GM12878 (cell line): ENCODE measurements around the gene RARRES2. TPM values are rescaled to one million over a fixed set of nuclear protein-coding genes. Genes with fewer than 3 reads are reported as not detected.

Experiments
- ATAC-seq: fragments of 200-7000 bp; cut with Tn5 transposase; 3 replicates; pipeline ENCODE4 v1.9.1; 2020; ENCODE audit warnings: mild to moderate bottlenecking, moderate library complexity
- BruUV-seq: library from RNA; stranded (reverse); fragments of 400-500 nt; replicated peaks from 2 replicates; lab custom pipeline; 2021; lab: Mats Ljungman, UMichigan
- CTCF ChIA-PET: fragments of 300-600 bp; sonication (Branson Sonifier 250); formaldehyde crosslinking; extraction: SDS; loops from one replicate; lab custom pipeline; 2021; ENCODE audit warnings: inconsistent platforms; lab: Yijun Ruan, JAX
- POLR2A ChIA-PET: fragments of 350-600 bp; formaldehyde crosslinking; extraction: SDS; loops from one replicate; lab custom pipeline; 2021; ENCODE audit warnings: inconsistent platforms; lab: Charles Lee
- RAD21 ChIA-PET: fragments of 300-600 bp; sonication (Branson Sonifier 250); formaldehyde crosslinking; loops from one replicate; lab custom pipeline; 2023; ENCODE audit warnings: antibody characterized with exemption; ENCODE audit not compliant: unreplicated experiment; lab: Charles Lee
- SMC1A ChIA-PET: fragments of 300-600 bp; sonication (Branson Sonifier 250); formaldehyde crosslinking; loops from one replicate; lab custom pipeline; 2023; ENCODE audit not compliant: unreplicated experiment, uncharacterized antibody; lab: Charles Lee
- DNase-seq: peaks from one replicate; pipeline ENCODE4 v3.0.0-alpha.2; 2011; ENCODE audit warnings: low read depth, low spot score
- FAIRE-seq: peaks from 3 replicates; lab custom pipeline; 2011; peaks lifted over from hg19 to GRCh38; lab: Jason Lieb, UNC
- H2AFZ ChIP-seq: 2 replicates; pipeline ENCODE4 v1.6.0; 2011; ENCODE audit warnings: low read depth, low read length, control low read depth; ENCODE audit not compliant: control insufficient read depth
- H3K27ac ChIP-seq: 2 replicates; pipeline ENCODE4 v1.5.1; 2011; ENCODE audit warnings: control low read depth; ENCODE audit not compliant: control insufficient read depth, insufficient read depth
- H3K27me3 ChIP-seq, 2 experiments: replicated peaks in 1 of 2; 2 replicates each; pipeline versions ENCODE4 v1.6.0 to v1.6.1; 2011; ENCODE audit warnings: low read length in 1 of 2; ENCODE audit not compliant: control insufficient read depth in 2 of 2, insufficient read depth in 2 of 2
- H3K36me3 ChIP-seq, 2 experiments: 2 replicates each; pipeline ENCODE4 v1.5.1; 2011; ENCODE audit warnings: low read length in 1 of 2; ENCODE audit not compliant: control insufficient read depth in 2 of 2, insufficient read depth in 2 of 2
- H3K4me1 ChIP-seq: 2 replicates; pipeline ENCODE4 v1.6.1; 2011; ENCODE audit warnings: mild to moderate bottlenecking, low read length, moderate library complexity, mixed read lengths; ENCODE audit not compliant: control insufficient read depth, insufficient read depth
- H3K4me2 ChIP-seq: 2 replicates; pipeline ENCODE4 v1.6.0; 2011; ENCODE audit warnings: control low read depth; ENCODE audit not compliant: control insufficient read depth, insufficient read depth
- H3K4me3 ChIP-seq: fragments of 200-600 bp; sonication (generic); 2 replicates; pipeline ENCODE4 v1.5.1; 2016
- H3K79me2 ChIP-seq: 2 replicates; pipeline ENCODE4 v1.6.0; 2011; ENCODE audit warnings: low read length; ENCODE audit not compliant: control insufficient read depth, insufficient read depth
- H3K9ac ChIP-seq: 2 replicates; pipeline ENCODE4 v1.8.0; 2011; ENCODE audit warnings: low read length, control low read depth, mixed read lengths; ENCODE audit not compliant: control insufficient read depth, insufficient read depth
- H3K9me3 ChIP-seq: replicated peaks from 3 replicates; pipeline ENCODE4 v1.5.1; 2011; ENCODE audit warnings: mild to moderate bottlenecking, low read length; ENCODE audit not compliant: control insufficient read depth, insufficient read depth
- H4K20me1 ChIP-seq: 2 replicates; pipeline ENCODE4 v1.6.0; 2011; ENCODE audit not compliant: control insufficient read depth, insufficient read depth
- BACH1 ChIP-seq: fragments of 450-650 bp; IDR thresholded peaks from 2 replicates; pipeline ENCODE4 v1.6.1; 2017; ENCODE audit warnings: mild to moderate bottlenecking, borderline replicate concordance
- EED ChIP-seq: sonication (generic); IDR thresholded peaks from 2 replicates; pipeline ENCODE4 v1.6.1; 2016; ENCODE audit warnings: antibody characterized with exemption, low read depth
- HDAC2 ChIP-seq: fragments of 200-600 bp; sonication (generic); IDR thresholded peaks from 2 replicates; pipeline ENCODE4 v1.6.1; 2017
- IRF4 ChIP-seq: IDR thresholded peaks from 2 replicates; pipeline ENCODE4 v1.6.1; 2011; ENCODE audit warnings: low read depth, low read length
- NFYA ChIP-seq: IDR thresholded peaks from 2 replicates; pipeline ENCODE4 v1.6.1; 2011; ENCODE audit warnings: low read depth, mild to moderate bottlenecking, low read length, improper control_type of control experiment, borderline replicate concordance
- POLR2AphosphoS2 ChIP-seq: IDR thresholded peaks from 2 replicates; pipeline ENCODE4 v1.6.1; 2011; ENCODE audit warnings: low read depth, mild to moderate bottlenecking, low read length, improper control_type of control experiment, moderate library complexity
- WGBS: methylation state at CpG from one replicate; pipeline ENCODE4 v1.1.6; 2016; ENCODE audit warnings: low lambda C conversion rate; ENCODE audit not compliant: insufficient replicate concordance, insufficient coverage; ENCODE audit errors: missing lambda C conversion rate; 5-methylcytosine and 5-hydroxymethylcytosine counted together
- in situ Hi-C: fragments of 300-500 bp; cut with MboI; formaldehyde crosslinking; loops from 9 replicates; pipeline ENCODE4 v1.14.3; 2018; ENCODE audit warnings: mixed read lengths
- intact Hi-C: fragments of 100-400 bp; cut with micrococcal nuclease; formaldehyde crosslinking; loops from one replicate; pipeline ENCODE4 v1.14.2; 2022; ENCODE audit not compliant: unreplicated experiment
- polyA plus RNA-seq, 11 experiments: library from polyadenylated mRNA; depleted of rRNA in 4 of 11; unstranded in 6 of 11; stranded (reverse) in 5 of 11; fragments of >200 nt; fragmentation: Nextera tagmentation in 4 of 11; fragmentation: Illumina TruSeq in 1 of 11; extraction: Ambion mirVana in 4 of 11; extraction: Trizol in 1 of 11; gene quantifications; 1 replicate in 1 of 11; 2 replicates in 10 of 11; pipeline versions ENCODE4 v1.2.1 to v1.2.3, GENCODE V29; 2011 to 2016; ENCODE audit warnings: inconsistent platforms in 2 of 11, missing spikeins in 2 of 11, low read depth in 1 of 11
- total RNA-seq, 4 experiments: library from RNA; depleted of rRNA in 3 of 4; stranded (reverse); fragments of >200 nt in 3 of 4; fragmentation: Illumina TruSeq in 1 of 4; extraction: Trizol in 1 of 4; gene quantifications; 2 replicates each; pipeline versions ENCODE4 v1.2.1 to v1.2.3, GENCODE V29; 2013 to 2021
- TF ChIP-seq, protein P1 (sequence below): fragments of 450-650 bp; IDR thresholded peaks from 2 replicates; pipeline ENCODE4 v1.6.1; 2016; ENCODE audit warnings: mild to moderate bottlenecking

The RARRES2 gene
- total and polyA plus RNA-seq, 10 of the 15 experiments (the other 5 are each of a cell fraction or from before 2014, with no cell fraction given) = 0.13 to 2.2 (median 0.40) TPM; not detected in 3

DNA sequence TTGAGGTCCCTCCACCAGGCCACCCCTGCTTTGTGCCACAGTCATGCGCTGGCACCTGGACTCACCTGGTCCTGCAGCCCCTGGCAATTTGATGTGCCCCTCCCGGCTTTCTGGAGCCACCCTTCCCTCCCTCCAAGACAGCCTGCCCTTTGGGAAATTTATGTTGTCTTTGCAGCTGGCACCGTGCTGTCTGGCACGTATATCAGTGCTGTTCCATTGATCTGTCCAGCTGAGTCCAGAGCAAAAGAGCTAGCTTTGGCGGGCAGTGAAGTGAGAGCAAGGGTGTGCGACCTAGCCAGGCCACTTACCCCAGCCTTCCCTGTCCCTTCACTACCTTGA is 5.7 kb downstream of the RARRES2 start:
- 99% methylated on average over 6 of the region's 6 CpGs for WGBS
- in situ Hi-C loops (no loop called here), intact Hi-C loops (no loop called here)
- H3K4me2 ChIP-seq = no peak overlapping the region
- DNase-seq = no peak
- no peaks in the 10 kb centered on the region for H3K27me3 ChIP-seq
- H2AFZ ChIP-seq = no peak overlapping the region
- TF ChIP-seq NFYA (no peak), POLR2AphosphoS2 (no peak), BACH1 (no peak), IRF4 (no peak), HDAC2 (no peak), EED (no peak)
- TF ChIP-seq, protein P1, sequence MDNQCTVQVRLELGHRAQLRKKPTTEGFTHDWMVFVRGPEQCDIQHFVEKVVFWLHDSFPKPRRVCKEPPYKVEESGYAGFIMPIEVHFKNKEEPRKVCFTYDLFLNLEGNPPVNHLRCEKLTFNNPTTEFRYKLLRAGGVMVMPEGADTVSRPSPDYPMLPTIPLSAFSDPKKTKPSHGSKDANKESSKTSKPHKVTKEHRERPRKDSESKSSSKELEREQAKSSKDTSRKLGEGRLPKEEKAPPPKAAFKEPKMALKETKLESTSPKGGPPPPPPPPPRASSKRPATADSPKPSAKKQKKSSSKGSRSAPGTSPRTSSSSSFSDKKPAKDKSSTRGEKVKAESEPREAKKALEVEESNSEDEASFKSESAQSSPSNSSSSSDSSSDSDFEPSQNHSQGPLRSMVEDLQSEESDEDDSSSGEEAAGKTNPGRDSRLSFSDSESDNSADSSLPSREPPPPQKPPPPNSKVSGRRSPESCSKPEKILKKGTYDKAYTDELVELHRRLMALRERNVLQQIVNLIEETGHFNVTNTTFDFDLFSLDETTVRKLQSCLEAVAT = no peak
- ChIA-PET POLR2A (no interaction called here), SMC1A (interaction anchor here (0.9 kb wide), 1 partner anchor 424 kb away, joined by 3 read pairs; no protein-coding TSS in a partner anchor), RAD21 (no interaction called here), CTCF (no interaction called here)
- peaks cover 8% of the 10 kb centered on the region for H3K4me1 ChIP-seq
- ATAC-seq = no peak
- no peak overlapping the region for H3K4me3 ChIP-seq
- no peak overlapping the region for H3K9ac ChIP-seq
- no peak overlapping the region for H3K27ac ChIP-seq
- FAIRE-seq = no peak
- no peaks in the 10 kb centered on the region for H3K9me3 ChIP-seq
- no peaks in the 10 kb centered on the region for H3K79me2 ChIP-seq
- no peaks in the 10 kb centered on the region for H4K20me1 ChIP-seq
- BruUV-seq = no TSS peak
- peaks cover 4 to 8% of the 10 kb centered on the region in 2 experiments for H3K36me3 ChIP-seq
